Adipocyte (in vitro differentiated cells): ENCODE measurements around the gene CD44.

Experiments
- DNase-seq: peaks from one replicate; pipeline ENCODE4 v3.0.0-alpha.2; 2015; ENCODE audit warnings: low read depth
- H3K27me3 ChIP-seq: replicated peaks from 2 replicates; pipeline ENCODE4 v1.7.0; 2013; ENCODE audit warnings: mild to moderate bottlenecking, low read length, moderate library complexity; ENCODE audit not compliant: control insufficient read depth, insufficient read depth
- H3K36me3 ChIP-seq: 2 replicates; pipeline ENCODE4 v1.7.0; 2013; ENCODE audit warnings: low read length, mild to moderate bottlenecking, moderate library complexity; ENCODE audit not compliant: control insufficient read depth, insufficient read depth, severe bottlenecking
- H3K4me1 ChIP-seq: 2 replicates; pipeline ENCODE4 v1.7.0; 2013; ENCODE audit warnings: mild to moderate bottlenecking, low read length, moderate library complexity; ENCODE audit not compliant: control insufficient read depth, insufficient read depth
- H3K4me3 ChIP-seq: 2 replicates; pipeline ENCODE4 v1.7.0; 2013; ENCODE audit warnings: mild to moderate bottlenecking, low read length, moderate library complexity
- H3K9ac ChIP-seq: 2 replicates; pipeline ENCODE4 v1.7.0; 2013; ENCODE audit warnings: mild to moderate bottlenecking, low read length, moderate library complexity
- H3K9me3 ChIP-seq: 2 replicates; pipeline ENCODE4 v1.7.0; 2013; ENCODE audit warnings: mild to moderate bottlenecking, low read length, moderate library complexity; ENCODE audit not compliant: control insufficient read depth

CD44 gene

DNA sequence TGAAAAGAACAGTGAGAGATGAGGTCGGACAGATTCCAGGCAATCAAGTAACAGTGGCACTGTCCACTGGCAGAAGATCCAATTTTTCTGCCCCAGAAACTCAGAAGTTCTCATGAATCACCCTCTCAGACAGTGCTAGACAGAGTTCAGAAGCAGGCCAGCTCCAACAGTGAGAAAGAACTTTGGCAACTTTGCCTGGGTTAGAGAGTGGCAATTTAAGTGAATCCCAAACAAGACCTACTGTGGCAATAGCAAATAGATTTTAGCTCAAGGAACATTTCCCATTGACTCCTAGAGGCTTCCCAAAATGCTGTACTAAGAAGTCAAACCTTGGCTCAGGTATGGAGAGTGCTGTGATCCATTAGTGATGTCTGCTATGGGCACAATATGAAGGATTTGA is 12.3 kb downstream of the CD44 start:
- H3K9ac ChIP-seq: no peak overlapping the region
- H3K27me3 ChIP-seq: no peaks in the 10 kb centered on the region
- peak overlapping the region; percentile 42 for H3K4me3 ChIP-seq
- DNase-seq: peak; percentile 64
- peaks cover 48% of the 10 kb centered on the region for H3K4me1 ChIP-seq
- no peaks in the 10 kb centered on the region for H3K9me3 ChIP-seq
- peaks cover 64% of the 10 kb centered on the region for H3K36me3 ChIP-seq

DNA sequence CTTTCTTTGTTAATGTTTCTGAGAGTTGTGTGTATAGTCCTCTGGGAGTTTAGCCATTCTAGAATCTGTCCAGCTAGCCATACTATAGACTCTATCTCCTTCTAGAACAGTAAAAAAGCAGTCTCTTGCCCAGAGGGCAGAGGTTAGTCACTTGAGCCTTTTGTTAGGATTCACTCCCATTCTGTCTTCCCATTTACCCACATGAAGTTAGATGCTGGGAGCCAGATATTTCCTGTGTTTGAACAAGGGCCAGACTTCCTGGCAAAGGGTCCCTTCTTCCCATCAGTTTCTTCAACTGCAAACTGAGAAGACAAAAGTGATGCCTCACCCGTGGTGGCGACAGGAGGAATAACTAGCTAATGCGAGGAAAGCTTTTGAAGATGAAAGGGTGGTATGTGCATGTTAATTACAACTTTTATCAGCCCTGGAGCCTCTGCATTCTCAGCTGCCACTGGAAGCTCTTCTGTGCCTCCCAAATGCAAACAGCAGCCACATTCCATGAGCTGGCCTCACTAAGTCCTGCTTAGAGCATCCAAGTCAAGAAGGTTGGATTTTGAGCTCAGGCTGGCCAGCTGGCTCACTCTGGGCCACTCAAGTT is 12.8 kb downstream of the CD44 start:
- H3K4me3 ChIP-seq: peak overlapping the region; percentile 42
- DNase-seq: peak; percentile 13
- H3K9ac ChIP-seq: no peak overlapping the region
- H3K36me3 ChIP-seq: peaks cover 67% of the 10 kb centered on the region
- H3K4me1 ChIP-seq: peaks cover 43% of the 10 kb centered on the region
- H3K9me3 ChIP-seq: no peaks in the 10 kb centered on the region
- H3K27me3 ChIP-seq: no peaks in the 10 kb centered on the region

DNA sequence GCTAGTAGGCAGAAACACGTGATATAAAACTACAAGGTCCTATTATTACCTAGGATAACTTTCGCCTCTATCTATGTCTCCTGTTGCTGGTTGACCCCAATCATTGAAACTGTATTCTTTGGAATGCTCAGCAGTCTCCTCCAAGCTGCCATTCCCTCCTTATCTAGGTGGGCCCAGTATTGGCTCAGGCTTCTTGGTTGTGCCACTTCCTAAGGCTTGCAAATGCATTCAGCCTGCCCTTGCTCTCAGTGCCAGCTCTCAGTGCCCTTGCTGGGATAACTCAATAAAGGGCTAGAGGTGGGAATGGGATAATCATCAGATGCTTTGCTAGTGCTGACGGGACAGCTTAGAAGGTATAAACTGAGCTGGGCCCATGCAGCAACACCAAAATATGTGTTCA is 13.6 kb downstream of the CD44 start:
- DNase-seq: no peak
- peaks cover 45% of the 10 kb centered on the region for H3K4me1 ChIP-seq
- no peaks in the 10 kb centered on the region for H3K27me3 ChIP-seq
- H3K36me3 ChIP-seq: peaks cover 67% of the 10 kb centered on the region
- H3K4me3 ChIP-seq: no peak overlapping the region
- H3K9ac ChIP-seq: no peak overlapping the region
- H3K9me3 ChIP-seq: no peaks in the 10 kb centered on the region

DNA sequence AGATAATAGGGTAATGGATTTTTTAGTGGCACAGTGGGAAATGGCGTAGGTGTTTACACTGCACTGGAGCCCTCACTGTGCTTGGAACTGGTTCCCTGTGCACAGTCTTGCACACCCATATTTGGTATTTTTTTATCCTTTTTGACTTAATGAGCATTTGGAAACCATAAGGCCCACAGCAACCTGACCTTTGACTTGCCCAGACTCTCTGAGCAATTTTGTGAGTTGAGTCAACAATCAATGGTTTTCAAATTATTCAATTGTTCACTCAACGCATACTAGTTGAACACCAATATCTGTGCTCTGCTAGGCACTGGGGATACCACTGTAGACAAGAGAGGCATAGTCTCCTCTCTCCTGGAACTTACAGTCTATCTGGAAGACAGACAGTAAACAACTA is 14.3 kb downstream of the CD44 start:
- Histone ChIP-seq H3K9ac (no peak overlapping the region), H3K4me1 (peaks cover 52% of the 10 kb centered on the region), H3K9me3 (no peaks in the 10 kb centered on the region), H3K27me3 (no peaks in the 10 kb centered on the region), H3K4me3 (no peak overlapping the region), H3K36me3 (peaks cover 64% of the 10 kb centered on the region)
- DNase-seq: no peak

DNA sequence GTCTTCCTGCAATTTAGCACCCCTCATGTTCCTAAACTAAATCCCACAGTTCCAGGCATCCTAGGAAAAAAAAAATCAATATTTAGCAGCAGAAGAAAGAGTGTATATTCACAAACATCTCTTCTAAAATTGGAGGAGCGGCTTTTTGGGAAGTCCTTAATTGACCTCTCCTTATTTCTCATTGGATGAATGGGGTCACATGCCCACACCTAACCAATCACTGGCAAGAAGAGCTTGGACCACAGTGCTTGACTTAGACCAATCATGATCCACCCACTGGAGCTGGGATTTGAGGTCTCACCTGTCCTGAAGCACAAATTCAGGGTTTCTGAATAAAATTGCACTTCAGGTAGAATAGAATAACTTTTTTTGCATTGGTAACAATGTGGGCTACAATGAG is 16.0 kb downstream of the CD44 start:
- Histone ChIP-seq H3K27me3 (no peaks in the 10 kb centered on the region), H3K9ac (no peak overlapping the region), H3K36me3 (peaks cover 48% of the 10 kb centered on the region), H3K9me3 (no peaks in the 10 kb centered on the region), H3K4me1 (peaks cover 62% of the 10 kb centered on the region), H3K4me3 (no peak overlapping the region)
- DNase-seq: no peak

DNA sequence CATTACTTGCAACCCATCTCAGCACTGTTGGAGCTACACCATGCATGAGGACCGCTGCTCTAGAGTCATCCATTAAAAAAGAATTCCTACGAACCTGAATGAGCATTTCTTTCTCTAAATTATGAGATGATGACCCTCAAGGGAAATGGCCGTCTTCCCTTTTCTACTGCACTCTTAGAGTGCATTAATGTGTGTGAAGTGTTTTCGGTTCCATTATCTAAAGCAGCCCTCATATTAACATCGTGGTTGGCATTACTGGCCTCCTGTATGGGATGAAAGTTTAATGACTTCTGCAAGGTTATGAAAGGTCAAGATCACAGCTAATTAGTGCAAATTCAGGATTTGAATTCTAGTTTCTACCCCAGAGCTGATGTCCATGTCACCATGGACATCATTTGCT is 16.7 kb downstream of the CD44 start:
- Histone ChIP-seq H3K9ac (no peak overlapping the region), H3K4me3 (no peak overlapping the region), H3K27me3 (no peaks in the 10 kb centered on the region), H3K4me1 (peaks cover 65% of the 10 kb centered on the region), H3K9me3 (no peaks in the 10 kb centered on the region), H3K36me3 (peaks cover 50% of the 10 kb centered on the region)
- no peak for DNase-seq

DNA sequence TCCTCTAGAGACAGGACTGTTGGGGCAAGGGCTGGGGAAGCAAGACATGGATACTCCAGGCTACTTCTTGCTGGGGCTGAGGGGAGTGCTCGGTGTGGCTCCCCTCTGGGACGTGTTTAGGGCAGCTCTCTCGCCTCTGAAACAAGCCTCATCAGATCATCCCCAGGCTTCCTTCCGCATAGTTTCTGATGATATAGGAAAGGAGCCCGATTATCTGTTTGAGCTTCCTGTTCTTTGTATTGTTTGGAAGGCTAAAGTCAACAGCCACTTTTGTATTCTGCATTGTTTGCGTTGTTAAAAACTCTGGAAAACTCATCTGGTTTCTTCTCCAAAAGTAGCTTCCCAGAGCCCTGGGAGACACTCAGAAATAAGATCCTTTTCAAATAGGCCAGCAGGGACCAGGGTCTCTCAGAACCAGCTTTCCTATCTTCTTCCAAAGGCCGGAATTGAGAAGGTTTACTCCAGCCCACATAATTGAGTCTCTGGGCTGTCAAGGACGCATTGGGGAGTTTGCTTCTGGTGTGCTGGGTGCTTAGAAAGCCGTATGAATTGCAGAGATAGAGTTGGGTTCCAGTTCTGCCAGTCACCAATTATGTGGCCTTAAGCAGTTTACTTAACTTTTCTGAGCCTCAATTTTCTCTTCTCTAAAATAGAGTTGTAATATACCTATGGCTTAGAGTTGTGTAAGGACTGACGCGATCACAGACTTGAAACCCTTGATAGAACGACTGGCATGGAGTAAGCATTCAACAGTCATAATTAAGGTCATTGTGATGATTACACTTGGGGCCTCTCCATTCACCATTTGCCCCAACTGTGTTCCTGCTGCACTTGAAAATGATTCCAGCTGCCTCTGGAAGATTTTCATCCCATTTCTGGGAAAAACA is 19.1 kb downstream of the CD44 start:
- H3K36me3 ChIP-seq: peaks cover 40% of the 10 kb centered on the region
- H3K27me3 ChIP-seq: no peaks in the 10 kb centered on the region
- peak overlapping the region; percentile 70 for H3K9ac ChIP-seq
- peak overlapping the region; percentile 56 for H3K4me3 ChIP-seq
- H3K4me1 ChIP-seq: peaks cover 71% of the 10 kb centered on the region
- DNase-seq: no peak
- no peaks in the 10 kb centered on the region for H3K9me3 ChIP-seq

DNA sequence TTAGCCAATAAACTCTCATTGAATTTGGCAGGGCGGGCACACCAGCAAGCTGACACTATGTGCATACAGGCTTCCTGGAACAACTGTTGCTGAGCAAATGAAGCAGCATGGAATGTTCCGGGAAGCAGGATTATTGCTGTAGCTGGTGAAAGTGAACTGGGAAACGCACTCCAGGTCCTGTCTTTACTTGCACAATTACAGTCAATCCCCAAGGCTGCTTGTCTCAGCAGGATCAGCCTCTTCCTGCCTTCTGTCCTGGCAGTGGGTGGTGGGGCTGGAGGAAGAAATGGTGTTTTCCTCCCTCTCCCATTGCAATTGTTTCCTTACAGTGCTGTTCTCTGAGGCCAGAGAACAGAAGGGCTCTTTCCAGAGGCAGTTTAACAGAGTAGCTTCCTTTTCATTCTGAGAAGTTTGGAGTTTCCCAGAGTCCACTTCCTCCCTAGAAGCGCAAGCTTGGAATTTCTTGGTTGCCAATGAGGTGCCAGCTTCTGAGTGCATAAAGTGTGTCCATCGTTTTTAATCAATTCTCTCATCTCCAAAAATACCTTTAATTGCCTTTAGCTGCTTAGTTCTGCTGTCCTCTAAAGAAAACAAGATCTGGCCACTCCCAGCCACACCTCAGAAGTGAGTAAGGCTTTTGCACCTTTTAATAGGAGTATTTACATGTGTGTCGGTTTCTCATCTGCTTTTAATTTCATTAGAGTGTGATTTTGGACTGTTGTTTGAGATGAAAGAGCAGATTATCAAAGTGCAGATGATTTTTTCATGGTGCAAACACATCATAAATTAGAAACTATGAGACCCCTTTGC is 19.9 kb downstream of the CD44 start:
- no peaks in the 10 kb centered on the region for H3K27me3 ChIP-seq
- H3K4me1 ChIP-seq: peaks cover 72% of the 10 kb centered on the region
- peak; percentile 65 for DNase-seq
- no peaks in the 10 kb centered on the region for H3K9me3 ChIP-seq
- peaks cover 32% of the 10 kb centered on the region for H3K36me3 ChIP-seq
- H3K4me3 ChIP-seq: peak overlapping the region; percentile 41
- H3K9ac ChIP-seq: peak overlapping the region; percentile 82

DNA sequence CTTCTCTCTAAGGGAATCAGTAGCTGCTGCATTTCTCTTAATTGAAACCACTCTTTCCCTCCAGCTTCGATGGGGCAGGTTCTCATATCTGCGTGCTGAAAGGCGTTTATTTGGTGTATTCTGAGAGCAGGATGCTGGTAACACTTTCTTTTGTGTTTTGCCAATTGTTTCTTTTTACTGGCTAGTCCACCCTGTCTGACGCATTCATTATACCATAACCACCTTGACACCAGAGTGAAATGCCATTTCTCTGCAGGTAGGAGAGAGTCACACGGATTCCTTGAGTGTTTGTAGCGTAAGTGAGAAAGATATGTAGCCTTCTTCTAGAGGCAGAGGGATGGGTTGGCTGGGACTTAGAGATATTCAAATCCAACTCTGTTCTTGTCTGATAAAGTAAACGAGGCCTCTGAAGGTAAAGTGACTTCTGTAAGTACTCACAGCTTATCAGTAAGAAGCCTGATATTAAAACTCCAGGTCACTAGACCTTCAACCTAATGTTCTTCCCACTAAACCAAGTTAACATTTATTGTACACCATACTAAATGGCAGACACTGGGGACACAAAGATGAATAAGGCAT is 21.4 kb downstream of the CD44 start:
- peak; percentile 33 for DNase-seq
- H3K9me3 ChIP-seq: no peaks in the 10 kb centered on the region
- no peak overlapping the region for H3K4me3 ChIP-seq
- H3K9ac ChIP-seq: peak overlapping the region; percentile 82
- H3K36me3 ChIP-seq: peaks cover 18% of the 10 kb centered on the region
- no peaks in the 10 kb centered on the region for H3K27me3 ChIP-seq
- peaks cover 82% of the 10 kb centered on the region for H3K4me1 ChIP-seq

DNA sequence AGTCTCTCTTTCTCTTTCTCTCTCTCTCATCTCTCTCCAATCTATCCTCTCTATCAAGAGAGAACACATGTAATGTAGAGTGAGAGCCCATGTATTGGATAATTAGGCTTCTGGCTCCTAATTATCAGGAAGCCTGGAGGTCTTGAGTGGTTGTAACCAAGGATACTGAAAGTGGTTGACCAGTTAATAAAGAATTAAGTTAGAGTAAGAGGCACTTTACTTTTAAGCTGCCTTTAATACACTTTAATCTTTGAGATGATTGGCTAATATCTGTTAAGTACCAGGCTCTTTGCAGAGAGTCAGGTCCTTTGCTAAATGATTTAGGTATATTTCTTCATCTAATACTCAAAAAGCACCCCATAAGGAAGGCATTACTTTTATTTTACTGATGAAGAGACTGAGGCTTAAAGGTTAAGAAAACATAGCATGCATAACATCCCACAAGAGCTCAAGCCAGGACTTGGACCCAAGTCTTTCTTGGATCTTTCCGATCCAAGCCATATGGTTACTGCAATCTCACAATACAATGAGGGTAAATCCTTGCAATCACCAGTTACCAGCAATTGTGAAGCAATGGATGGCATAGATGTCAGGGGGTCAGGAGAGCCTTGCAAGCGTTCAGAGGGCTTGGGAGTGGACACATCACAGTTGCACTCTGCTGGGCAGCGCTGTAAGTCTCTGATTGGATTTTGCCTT is 22.1 kb downstream of the CD44 start:
- no peaks in the 10 kb centered on the region for H3K9me3 ChIP-seq
- H3K36me3 ChIP-seq: peaks cover 13% of the 10 kb centered on the region
- no peaks in the 10 kb centered on the region for H3K27me3 ChIP-seq
- DNase-seq: peak; percentile 63
- H3K9ac ChIP-seq: peak overlapping the region; percentile 61
- no peak overlapping the region for H3K4me3 ChIP-seq
- peaks cover 89% of the 10 kb centered on the region for H3K4me1 ChIP-seq
